GM19193 (cell line): ENCODE data around the gene TMEM135.

Experiments used
- POLR2A ChIP-seq: IDR thresholded peaks from 4 replicates; pipeline ENCODE4 v1.6.1; 2011; ENCODE audit not compliant: insufficient read depth, insufficient read length; ENCODE audit errors: extremely low read depth

The TMEM135 gene

GRCh38 chr11:87361891-87362290 is 324.2 kb downstream of the TMEM135 start:
- no peak for TF ChIP-seq POLR2A

- no peak for TF ChIP-seq POLR2A
Measured at GRCh38 chr11:87366346-87366745, 328.6 kb downstream of the TMEM135 start.

- no peak for TF ChIP-seq POLR2A
Measured at GRCh38 chr11:87366763-87367405, 329.1 kb downstream of the TMEM135 start.

GRCh38 chr11:87368151-87368550 is 330.4 kb downstream of the TMEM135 start:
- no peak for TF ChIP-seq POLR2A

- TF ChIP-seq POLR2A: no peak
Measured at GRCh38 chr11:87368858-87369480, 331.2 kb downstream of the TMEM135 start.

GRCh38 chr11:87369888-87370287 is 332.2 kb downstream of the TMEM135 start:
- no peak for TF ChIP-seq POLR2A

- TF ChIP-seq POLR2A: no peak
Measured at GRCh38 chr11:87372065-87372464, 334.3 kb downstream of the TMEM135 start.
